Adrenal gland (tissue), 5 donors: Measurements from ENCODE around the gene AKAP13.

Source experiments
- POLR2A ChIP-seq, 2 donors: fragments of 450-650 bp; IDR thresholded peaks; one replicate each; pipeline ENCODE4 v1.6.1; 2017; ENCODE audit warnings: antibody characterized with exemption in 2 of 2, mild to moderate bottlenecking in 2 of 2, moderate library complexity in 1 of 2
- TF ChIP-seq, protein P1 (sequence below), 6 experiments: fragments of 450-650 bp in 4 of 6; fragments of 200-600 bp in 2 of 6; sonication (generic) in 1 of 6; IDR thresholded peaks; 1 replicate in 5 of 6; 2 replicates in 1 of 6; pipeline versions ENCODE4 v1.5.1 to v1.8.0; 2016 to 2021; ENCODE audit warnings: antibody characterized with exemption in 6 of 6, mild to moderate bottlenecking in 2 of 6, moderate library complexity in 1 of 6
- donor health status: DM: no; HTN: no; CAD: no.

- TF ChIP-seq, protein P1, sequence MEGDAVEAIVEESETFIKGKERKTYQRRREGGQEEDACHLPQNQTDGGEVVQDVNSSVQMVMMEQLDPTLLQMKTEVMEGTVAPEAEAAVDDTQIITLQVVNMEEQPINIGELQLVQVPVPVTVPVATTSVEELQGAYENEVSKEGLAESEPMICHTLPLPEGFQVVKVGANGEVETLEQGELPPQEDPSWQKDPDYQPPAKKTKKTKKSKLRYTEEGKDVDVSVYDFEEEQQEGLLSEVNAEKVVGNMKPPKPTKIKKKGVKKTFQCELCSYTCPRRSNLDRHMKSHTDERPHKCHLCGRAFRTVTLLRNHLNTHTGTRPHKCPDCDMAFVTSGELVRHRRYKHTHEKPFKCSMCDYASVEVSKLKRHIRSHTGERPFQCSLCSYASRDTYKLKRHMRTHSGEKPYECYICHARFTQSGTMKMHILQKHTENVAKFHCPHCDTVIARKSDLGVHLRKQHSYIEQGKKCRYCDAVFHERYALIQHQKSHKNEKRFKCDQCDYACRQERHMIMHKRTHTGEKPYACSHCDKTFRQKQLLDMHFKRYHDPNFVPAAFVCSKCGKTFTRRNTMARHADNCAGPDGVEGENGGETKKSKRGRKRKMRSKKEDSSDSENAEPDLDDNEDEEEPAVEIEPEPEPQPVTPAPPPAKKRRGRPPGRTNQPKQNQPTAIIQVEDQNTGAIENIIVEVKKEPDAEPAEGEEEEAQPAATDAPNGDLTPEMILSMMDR (IDR thresholded peaks at IDR 0.05) = no peak
- no peak for TF ChIP-seq POLR2A (IDR thresholded peaks at IDR 0.05)
Measured at GRCh38 chr15:85440451-85440850, 60.0 kb downstream of the AKAP13 start.
